OCI-LY7 (cell line): ENCODE results near the gene CHEK2. TPM values are rescaled to one million over a fixed set of nuclear protein-coding genes. Genes with fewer than 3 reads are reported as not detected.

ENCODE experiments used
- BruUV-seq: library from RNA; stranded (reverse); fragments of 400-500 nt; replicated peaks from 2 replicates; lab custom pipeline; 2021; lab: Mats Ljungman, UMichigan
- CTCF ChIA-PET: fragments of 300-600 bp; sonication (Branson Sonifier 250); formaldehyde crosslinking; loops from one replicate; lab custom pipeline; 2022; ENCODE audit warnings: antibody characterized with exemption; ENCODE audit not compliant: unreplicated experiment; lab: Charles Lee
- POLR2A ChIA-PET: fragments of 300-600 bp; sonication (Branson Sonifier 250); formaldehyde crosslinking; loops from one replicate; lab custom pipeline; 2022; ENCODE audit warnings: antibody characterized with exemption; lab: Charles Lee
- DNase-seq: peaks from one replicate; pipeline ENCODE4 v3.0.0-alpha.2; 2015; ENCODE audit warnings: low spot score
- H2AFZ ChIP-seq: fragments of 200-600 bp; sonication (generic), shearing (Covaris generic); 2 replicates; pipeline ENCODE4 v1.6.1; 2014; ENCODE audit warnings: mild to moderate bottlenecking, antibody characterized with exemption, low read length, moderate library complexity
- H3K27ac ChIP-seq: fragments of 200-600 bp; sonication (generic); 2 replicates; pipeline ENCODE4 v1.5.1; 2014; ENCODE audit warnings: mixed run types, low read depth, mild to moderate bottlenecking, moderate library complexity, low read length, inconsistent platforms; ENCODE audit not compliant: poor library complexity, severe bottlenecking
- H3K36me3 ChIP-seq: fragments of 200-600 bp; sonication (generic); 2 replicates; pipeline ENCODE4 v1.6.1; 2014; ENCODE audit warnings: mild to moderate bottlenecking, antibody characterized with exemption, low read length, moderate library complexity, mixed read lengths; ENCODE audit not compliant: insufficient read depth
- H3K4me1 ChIP-seq: fragments of 200-600 bp; sonication (generic); 2 replicates; pipeline ENCODE4 v1.5.1; 2014; ENCODE audit warnings: mild to moderate bottlenecking, low read length; ENCODE audit not compliant: insufficient read depth, poor library complexity, severe bottlenecking
- H3K4me2 ChIP-seq: fragments of 200-600 bp; sonication (generic); 2 replicates; pipeline ENCODE4 v1.6.1; 2014; ENCODE audit warnings: mild to moderate bottlenecking, low read length
- H3K4me3 ChIP-seq: fragments of 200-600 bp; sonication (generic); 2 replicates; pipeline ENCODE4 v1.5.1; 2014; ENCODE audit warnings: mild to moderate bottlenecking, low read depth, low read length; ENCODE audit not compliant: poor library complexity, severe bottlenecking
- H3K79me2 ChIP-seq: fragments of 200-600 bp; sonication (generic); 2 replicates; pipeline ENCODE4 v1.6.1; 2016; ENCODE audit warnings: low read depth, mild to moderate bottlenecking, low read length, moderate library complexity, mixed read lengths; ENCODE audit not compliant: insufficient read depth
- H3K9me2 ChIP-seq: fragments of 200-600 bp; sonication (generic); 2 replicates; pipeline ENCODE4 v1.6.1; 2016; ENCODE audit warnings: mild to moderate bottlenecking, low read length, mixed read lengths; ENCODE audit not compliant: insufficient read depth
- H3K9me3 ChIP-seq: fragments of 200-600 bp; sonication (generic); 2 replicates; pipeline ENCODE4 v1.6.1; 2014; ENCODE audit warnings: mild to moderate bottlenecking, mixed run types, low read length, mixed read lengths
- H4K20me1 ChIP-seq: fragments of 200-600 bp; sonication (generic); 2 replicates; pipeline ENCODE4 v1.6.1; 2014; ENCODE audit warnings: mild to moderate bottlenecking, antibody characterized with exemption, low read length, moderate library complexity, mixed read lengths; ENCODE audit not compliant: insufficient read depth
- EZH2phosphoT487 ChIP-seq: fragments of 200-600 bp; sonication (generic); IDR thresholded peaks from 2 replicates; pipeline ENCODE4 v1.6.1; 2018; ENCODE audit warnings: low read depth, borderline replicate concordance, mild to moderate bottlenecking, mixed run types, antibody characterized with exemption, low read length, moderate library complexity, mixed read lengths
- intact Hi-C: fragments of 100-400 bp; cut with micrococcal nuclease; formaldehyde crosslinking; loops from one replicate; pipeline ENCODE4 v1.10.0; 2022; ENCODE audit not compliant: unreplicated experiment
- total RNA-seq, 2 experiments: library from RNA; depleted of rRNA in 1 of 2; stranded (reverse); fragments of >200 nt in 1 of 2; shearing (Covaris generic) in 1 of 2; gene quantifications; 2 replicates each; pipeline ENCODE4 v1.2.3, GENCODE V29; 2014 to 2022
- TF ChIP-seq, protein P1 (sequence below): fragments of 200-600 bp; sonication (generic); conservative IDR thresholded peaks from 2 replicates; pipeline ENCODE4 v1.5.1; 2014; ENCODE audit warnings: mild to moderate bottlenecking, antibody characterized with exemption, low read length, moderate library complexity, mixed read lengths

CHEK2 gene
- total RNA-seq, 2 experiments from 2014 or later, result 49.3 to 77.4 TPM

DNA sequence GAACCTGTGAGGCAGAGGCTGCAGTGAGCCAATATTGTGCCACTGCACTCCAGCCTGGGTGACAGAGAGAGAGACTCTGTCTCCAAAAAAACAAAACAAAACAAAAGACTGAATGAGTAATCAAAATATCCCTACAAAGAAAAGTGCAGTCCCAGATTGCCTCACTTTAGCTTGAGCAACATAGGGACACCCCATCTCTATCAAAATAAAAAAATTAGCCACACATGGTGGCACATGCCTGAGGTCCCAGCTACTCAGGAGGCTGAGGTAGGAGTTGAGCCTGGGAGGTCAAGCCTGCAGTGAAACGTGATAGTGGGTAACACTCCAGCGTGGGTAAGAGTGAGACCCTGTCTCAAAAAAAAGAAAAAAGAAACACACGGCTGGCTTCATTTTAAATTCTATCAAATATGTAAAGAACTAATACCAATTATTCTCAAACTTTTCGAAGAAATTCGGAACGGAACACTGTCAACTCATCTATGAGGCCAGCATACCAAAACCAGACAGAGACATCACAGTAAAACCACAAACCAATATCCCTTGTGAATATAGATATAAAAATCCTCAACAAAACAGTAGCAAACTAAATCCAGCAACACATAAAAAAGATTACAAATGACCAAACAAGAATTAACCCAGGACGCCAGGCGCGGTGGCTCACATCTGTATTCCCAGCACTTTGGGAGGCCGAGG, 12.9 kb downstream of the CHEK2 start:
- intact Hi-C loops, result no loop called here
- no peaks in the 10 kb centered on the region for H3K9me3 ChIP-seq
- H3K4me3 ChIP-seq, result no peak overlapping the region
- no TSS peak for BruUV-seq
- no peak overlapping the region for H3K4me2 ChIP-seq
- TF ChIP-seq EZH2phosphoT487, result no peak
- TF ChIP-seq, protein P1, sequence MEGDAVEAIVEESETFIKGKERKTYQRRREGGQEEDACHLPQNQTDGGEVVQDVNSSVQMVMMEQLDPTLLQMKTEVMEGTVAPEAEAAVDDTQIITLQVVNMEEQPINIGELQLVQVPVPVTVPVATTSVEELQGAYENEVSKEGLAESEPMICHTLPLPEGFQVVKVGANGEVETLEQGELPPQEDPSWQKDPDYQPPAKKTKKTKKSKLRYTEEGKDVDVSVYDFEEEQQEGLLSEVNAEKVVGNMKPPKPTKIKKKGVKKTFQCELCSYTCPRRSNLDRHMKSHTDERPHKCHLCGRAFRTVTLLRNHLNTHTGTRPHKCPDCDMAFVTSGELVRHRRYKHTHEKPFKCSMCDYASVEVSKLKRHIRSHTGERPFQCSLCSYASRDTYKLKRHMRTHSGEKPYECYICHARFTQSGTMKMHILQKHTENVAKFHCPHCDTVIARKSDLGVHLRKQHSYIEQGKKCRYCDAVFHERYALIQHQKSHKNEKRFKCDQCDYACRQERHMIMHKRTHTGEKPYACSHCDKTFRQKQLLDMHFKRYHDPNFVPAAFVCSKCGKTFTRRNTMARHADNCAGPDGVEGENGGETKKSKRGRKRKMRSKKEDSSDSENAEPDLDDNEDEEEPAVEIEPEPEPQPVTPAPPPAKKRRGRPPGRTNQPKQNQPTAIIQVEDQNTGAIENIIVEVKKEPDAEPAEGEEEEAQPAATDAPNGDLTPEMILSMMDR, result no peak
- H2AFZ ChIP-seq, result no peak overlapping the region
- H3K36me3 ChIP-seq, result peaks cover 67% of the 10 kb centered on the region
- DNase-seq, result no peak
- no peaks in the 10 kb centered on the region for H3K4me1 ChIP-seq
- ChIA-PET POLR2A (no interaction called here), CTCF (interaction anchor here (0.6 kb wide), 1 partner anchor 599 kb away, joined by 3 read pairs; no protein-coding TSS in a partner anchor)
- no peak overlapping the region for H3K27ac ChIP-seq
- H3K9me2 ChIP-seq, result no peaks in the 10 kb centered on the region
- H3K79me2 ChIP-seq, result peaks cover 10% of the 10 kb centered on the region; the same call in 1 of the 2 replicates
- H4K20me1 ChIP-seq, result 0 out of 2 replicates have a peak, but pooled peaks cover 4% of the 10 kb centered on the region

DNA sequence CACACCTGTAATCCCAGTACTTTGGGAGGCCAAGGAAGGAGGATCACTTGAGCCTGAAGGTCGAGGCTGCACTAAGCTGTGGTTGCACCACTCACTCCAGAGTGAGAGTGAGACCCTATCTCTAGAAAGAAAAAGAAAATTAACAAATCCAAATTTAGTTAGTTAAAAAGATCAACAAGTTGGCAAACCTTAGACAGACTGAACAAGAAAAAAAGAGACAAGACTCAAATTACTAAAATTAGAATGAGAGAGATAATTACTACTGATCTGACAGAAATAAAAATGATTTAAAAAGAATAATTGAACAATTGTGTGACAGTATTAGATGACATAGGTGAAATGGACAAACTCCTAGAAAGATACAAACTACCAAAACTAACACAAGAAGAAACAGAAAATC, 13.6 kb downstream of the CHEK2 start:
- Histone ChIP-seq H3K36me3 (peaks cover 66% of the 10 kb centered on the region), H3K4me3 (no peak overlapping the region), H3K9me3 (no peaks in the 10 kb centered on the region), H3K79me2 (peaks cover 10% of the 10 kb centered on the region; the same call in 1 of the 2 replicates), H3K9me2 (no peaks in the 10 kb centered on the region), H4K20me1 (0 out of 2 replicates have a peak, but pooled peaks cover 4% of the 10 kb centered on the region), H3K27ac (no peak overlapping the region), H2AFZ (no peak overlapping the region), H3K4me2 (no peak overlapping the region), H3K4me1 (no peaks in the 10 kb centered on the region)
- CTCF ChIA-PET, result no interaction called here
- POLR2A ChIA-PET, result no interaction called here
- BruUV-seq, result no TSS peak
- TF ChIP-seq, protein P1, result no peak
- no peak for TF ChIP-seq EZH2phosphoT487
- no peak for DNase-seq
- intact Hi-C loops, result no loop called here

DNA sequence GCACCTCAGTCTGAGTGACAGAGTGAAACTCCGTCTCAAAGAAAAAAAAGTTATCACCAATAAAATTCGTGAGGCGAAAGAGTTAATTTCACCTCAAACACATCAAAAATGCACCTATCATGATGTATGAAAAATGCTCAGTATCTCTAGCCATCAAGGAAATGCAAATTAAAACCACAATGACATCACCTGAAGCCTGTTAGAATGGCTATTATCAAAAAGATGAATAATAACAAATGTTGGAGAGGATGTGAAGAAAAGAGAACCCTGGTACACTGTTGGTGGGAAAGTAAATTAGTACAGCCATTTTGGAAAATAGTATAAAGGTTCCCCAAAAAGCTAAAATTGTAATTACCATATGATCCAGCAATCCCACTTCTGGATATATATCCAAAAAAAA, 23.6 kb downstream of the CHEK2 start:
- Histone ChIP-seq H4K20me1 (no peaks in the 10 kb centered on the region), H3K79me2 (no peaks in the 10 kb centered on the region), H3K4me2 (no peak overlapping the region), H3K9me3 (no peaks in the 10 kb centered on the region), H3K36me3 (peaks cover 78% of the 10 kb centered on the region), H3K9me2 (no peaks in the 10 kb centered on the region), H3K27ac (no peak overlapping the region), H3K4me3 (no peak overlapping the region), H2AFZ (no peak overlapping the region), H3K4me1 (no peaks in the 10 kb centered on the region)
- intact Hi-C loops, result no loop called here
- no TSS peak for BruUV-seq
- TF ChIP-seq EZH2phosphoT487, result no peak
- TF ChIP-seq, protein P1, result no peak
- DNase-seq, result no peak
- CTCF ChIA-PET, result no interaction called here
- POLR2A ChIA-PET, result no interaction called here
